Vagina (tissue), 2 donors: Measurements from ENCODE around the gene RCAN3.

Experiments used
- POLR2A ChIP-seq, 2 donors: fragments of 450-650 bp; IDR thresholded peaks; one replicate each; pipeline ENCODE4 v1.6.1; 2017; ENCODE audit warnings: antibody characterized with exemption in 2 of 2, mild to moderate bottlenecking in 2 of 2, moderate library complexity in 2 of 2
- POLR2AphosphoS5 ChIP-seq, 2 donors: sonication (generic); formaldehyde crosslinking; IDR thresholded peaks; one replicate each; pipeline ENCODE4 v1.9.0; 2017; ENCODE audit warnings: antibody characterized with exemption in 2 of 2, mild to moderate bottlenecking in 2 of 2, low read depth in 1 of 2; ENCODE audit not compliant: insufficient read depth in 1 of 2
- TF ChIP-seq, protein P1 (sequence below), 3 experiments: fragments of 450-650 bp in 2 of 3; fragments of 200-600 bp in 1 of 3; sonication (generic) in 1 of 3; IDR thresholded peaks; one replicate each; pipeline ENCODE4 v1.5.1; 2017 to 2019; ENCODE audit warnings: antibody characterized with exemption in 3 of 3, mild to moderate bottlenecking in 2 of 3, moderate library complexity in 2 of 3

DNA sequence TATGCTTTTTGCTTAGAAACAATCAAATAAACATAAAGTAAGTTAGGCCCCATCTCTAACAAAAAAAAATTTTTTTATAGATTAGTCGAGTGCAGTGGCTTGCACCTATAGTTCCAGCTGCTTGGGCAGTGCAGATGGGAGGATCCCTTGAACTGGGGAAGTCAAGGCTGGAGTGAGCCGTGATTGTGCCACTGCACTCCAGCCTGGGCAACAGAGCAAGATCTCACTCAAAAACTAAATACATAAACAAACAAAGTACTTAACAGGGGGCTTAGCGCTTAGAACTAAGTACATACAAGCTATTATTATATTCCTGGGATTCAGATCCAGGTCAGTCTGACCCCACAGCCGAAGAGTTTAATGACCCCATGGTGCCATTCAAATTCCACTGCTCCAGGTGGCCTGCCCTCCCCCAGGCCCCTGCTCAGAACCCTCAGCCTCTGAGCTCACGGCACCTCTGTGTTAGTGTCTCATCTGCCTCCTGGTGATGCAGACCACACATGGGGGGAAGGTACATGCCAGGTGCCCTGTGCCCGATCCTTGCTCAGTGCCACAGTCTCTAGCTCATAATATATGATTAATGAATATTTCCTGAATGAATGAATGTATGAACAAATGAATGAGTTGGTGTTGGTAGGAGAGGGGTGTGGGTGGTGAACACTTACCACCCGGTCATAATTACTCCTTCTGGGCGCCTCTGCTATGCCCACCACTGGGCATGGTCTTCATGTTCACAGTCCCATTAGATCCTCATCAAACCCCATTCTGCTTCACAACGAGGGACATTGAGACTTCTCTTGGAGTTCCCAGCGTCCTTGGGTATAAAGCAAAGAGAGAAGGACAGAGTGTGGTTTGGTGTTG, 67.9 kb downstream of the RCAN3 start:
- TF ChIP-seq POLR2A (IDR thresholded peaks at IDR 0.05) (no peak), POLR2AphosphoS5 (IDR thresholded peaks at IDR 0.05; ENCODE audit: insufficient read depth in 1 of 2, low read depth in 1 of 2) (no peak)
- TF ChIP-seq, protein P1, sequence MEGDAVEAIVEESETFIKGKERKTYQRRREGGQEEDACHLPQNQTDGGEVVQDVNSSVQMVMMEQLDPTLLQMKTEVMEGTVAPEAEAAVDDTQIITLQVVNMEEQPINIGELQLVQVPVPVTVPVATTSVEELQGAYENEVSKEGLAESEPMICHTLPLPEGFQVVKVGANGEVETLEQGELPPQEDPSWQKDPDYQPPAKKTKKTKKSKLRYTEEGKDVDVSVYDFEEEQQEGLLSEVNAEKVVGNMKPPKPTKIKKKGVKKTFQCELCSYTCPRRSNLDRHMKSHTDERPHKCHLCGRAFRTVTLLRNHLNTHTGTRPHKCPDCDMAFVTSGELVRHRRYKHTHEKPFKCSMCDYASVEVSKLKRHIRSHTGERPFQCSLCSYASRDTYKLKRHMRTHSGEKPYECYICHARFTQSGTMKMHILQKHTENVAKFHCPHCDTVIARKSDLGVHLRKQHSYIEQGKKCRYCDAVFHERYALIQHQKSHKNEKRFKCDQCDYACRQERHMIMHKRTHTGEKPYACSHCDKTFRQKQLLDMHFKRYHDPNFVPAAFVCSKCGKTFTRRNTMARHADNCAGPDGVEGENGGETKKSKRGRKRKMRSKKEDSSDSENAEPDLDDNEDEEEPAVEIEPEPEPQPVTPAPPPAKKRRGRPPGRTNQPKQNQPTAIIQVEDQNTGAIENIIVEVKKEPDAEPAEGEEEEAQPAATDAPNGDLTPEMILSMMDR (IDR thresholded peaks at IDR 0.05) = no peak
